GM12801 (cell line): ENCODE data around the gene ZNF554.

Source experiments
- TF ChIP-seq, protein P1 (sequence below): IDR thresholded peaks from one replicate; pipeline ENCODE4 v1.5.1; 2011; ENCODE audit warnings: control low read depth; ENCODE audit not compliant: insufficient read length; ENCODE audit errors: extremely low read depth

ZNF554 gene

DNA sequence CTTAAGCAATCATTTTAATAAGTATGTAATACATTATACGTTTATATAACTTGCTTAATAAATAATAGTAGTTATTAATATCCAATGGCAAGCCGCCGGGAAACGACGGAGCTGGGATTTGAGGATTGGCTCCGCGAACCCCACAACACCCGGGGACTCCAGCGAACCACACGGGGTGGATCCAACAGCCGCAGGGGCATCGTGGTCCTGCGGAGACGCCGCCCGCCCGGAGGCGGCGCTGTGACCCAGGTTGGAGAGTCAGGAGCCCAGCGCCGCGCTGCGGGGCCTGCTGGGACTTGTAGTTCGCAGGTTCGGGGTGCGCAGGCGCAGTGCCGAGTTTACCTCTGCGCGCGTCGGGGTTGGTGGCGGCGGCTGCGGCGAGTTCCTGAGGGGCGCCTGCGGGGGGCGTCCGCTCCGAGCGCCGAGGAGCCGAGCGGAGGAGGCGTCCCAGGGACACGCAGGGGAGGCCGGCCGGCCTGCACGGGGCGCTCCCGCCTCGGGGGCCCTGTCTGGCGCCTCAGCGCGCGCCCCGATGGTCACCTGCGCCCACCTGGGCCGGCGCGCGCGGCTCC lies at the start of gene ZNF554:
Gene ZNF554 (plus strand): TSS at position 329 of the 572 bp plus-strand sequence. CDS start 204 bp downstream, at position 533.
- TF ChIP-seq, protein P1, sequence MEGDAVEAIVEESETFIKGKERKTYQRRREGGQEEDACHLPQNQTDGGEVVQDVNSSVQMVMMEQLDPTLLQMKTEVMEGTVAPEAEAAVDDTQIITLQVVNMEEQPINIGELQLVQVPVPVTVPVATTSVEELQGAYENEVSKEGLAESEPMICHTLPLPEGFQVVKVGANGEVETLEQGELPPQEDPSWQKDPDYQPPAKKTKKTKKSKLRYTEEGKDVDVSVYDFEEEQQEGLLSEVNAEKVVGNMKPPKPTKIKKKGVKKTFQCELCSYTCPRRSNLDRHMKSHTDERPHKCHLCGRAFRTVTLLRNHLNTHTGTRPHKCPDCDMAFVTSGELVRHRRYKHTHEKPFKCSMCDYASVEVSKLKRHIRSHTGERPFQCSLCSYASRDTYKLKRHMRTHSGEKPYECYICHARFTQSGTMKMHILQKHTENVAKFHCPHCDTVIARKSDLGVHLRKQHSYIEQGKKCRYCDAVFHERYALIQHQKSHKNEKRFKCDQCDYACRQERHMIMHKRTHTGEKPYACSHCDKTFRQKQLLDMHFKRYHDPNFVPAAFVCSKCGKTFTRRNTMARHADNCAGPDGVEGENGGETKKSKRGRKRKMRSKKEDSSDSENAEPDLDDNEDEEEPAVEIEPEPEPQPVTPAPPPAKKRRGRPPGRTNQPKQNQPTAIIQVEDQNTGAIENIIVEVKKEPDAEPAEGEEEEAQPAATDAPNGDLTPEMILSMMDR = peak; percentile 13

DNA sequence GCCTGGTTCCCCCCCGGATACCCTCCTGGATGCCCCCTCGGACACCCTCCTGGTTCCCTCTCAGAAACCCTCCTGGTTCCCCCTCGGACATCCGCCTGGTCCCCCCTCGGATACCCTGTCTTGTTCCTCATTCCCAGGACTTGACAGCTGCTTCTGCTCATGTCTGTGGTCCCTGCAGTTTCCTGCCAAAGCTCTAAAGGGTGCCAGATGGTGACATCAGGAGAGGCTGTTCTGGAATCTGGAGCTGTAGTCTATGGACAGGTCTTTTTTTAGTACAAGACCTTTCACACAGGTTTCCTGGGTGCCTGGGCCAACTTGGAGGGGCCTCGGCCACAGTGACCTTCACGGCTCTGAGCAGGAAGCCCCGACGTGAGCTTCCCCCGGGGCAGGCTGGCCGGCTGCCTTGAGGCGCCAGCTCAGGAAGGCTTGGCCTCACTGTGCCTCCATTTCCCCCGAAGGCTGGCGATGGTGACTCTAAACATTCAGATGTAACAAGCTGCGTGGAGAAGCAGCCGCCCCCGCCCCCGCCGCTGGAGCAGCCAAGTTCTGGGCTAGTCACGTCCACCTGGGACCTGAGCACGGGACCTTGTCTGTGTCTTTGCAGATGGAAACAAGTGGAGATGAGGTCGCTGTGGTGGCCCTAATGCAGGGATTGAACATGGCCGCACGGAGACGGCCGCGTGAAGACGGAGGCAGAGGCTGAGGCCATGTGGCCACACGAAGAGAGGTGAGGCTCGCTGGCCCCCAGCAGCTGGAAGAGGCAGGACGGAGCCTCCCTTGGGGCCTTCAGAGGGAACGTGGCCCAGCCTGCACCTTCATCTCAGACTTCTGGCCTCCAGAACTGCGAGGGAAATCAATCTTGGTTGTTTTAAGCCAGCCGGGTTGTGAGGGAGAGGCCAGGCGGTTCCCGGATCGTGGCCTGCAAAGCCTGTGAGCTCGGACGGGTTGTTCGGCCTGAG lies 49.3 kb upstream of the ZNF554 start:
- TF ChIP-seq, protein P1 = no peak

DNA sequence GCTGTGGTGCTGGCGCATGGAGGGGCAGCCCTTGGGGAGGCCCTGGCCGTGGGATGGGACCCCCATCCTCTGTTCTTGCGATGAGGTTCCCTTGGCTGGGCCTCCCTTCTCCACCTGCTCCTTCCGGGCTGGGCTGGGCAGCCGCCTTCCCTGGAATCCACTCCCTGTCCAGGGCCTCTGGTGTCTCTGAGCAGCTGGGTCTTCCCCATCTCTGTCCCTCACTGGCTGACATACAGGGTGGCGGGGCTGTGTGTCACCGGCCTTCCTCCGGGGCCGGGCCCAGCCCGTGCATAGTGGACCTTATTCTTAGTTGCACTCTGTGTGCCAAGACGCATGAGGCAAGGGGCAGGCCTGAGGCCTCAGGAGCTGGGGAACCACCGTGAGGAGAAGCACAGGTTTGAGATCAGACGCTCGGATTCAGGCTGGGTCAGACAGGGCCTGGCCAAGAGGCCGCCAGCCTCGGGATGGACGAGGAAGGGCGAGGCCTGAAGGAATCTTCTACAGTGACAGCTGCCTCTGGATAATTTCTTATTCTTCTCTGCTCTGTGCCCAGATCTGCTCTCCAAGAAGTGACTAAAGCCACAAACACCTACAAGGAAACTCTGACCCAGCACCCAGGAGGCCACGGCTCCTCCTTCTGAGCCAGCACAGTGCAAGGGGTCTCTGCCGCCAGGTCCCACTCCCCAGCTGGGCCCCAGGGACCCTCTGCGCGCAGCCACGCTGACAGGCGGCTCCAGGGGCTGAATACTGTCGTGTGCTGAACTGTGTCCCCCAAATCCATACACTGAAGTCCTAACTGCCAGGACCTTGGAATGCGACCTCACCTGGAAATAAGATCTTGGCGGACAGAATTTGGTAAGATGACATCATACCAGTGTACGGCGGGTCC lies 47.6 kb upstream of the ZNF554 start:
- TF ChIP-seq, protein P1 = no peak

DNA sequence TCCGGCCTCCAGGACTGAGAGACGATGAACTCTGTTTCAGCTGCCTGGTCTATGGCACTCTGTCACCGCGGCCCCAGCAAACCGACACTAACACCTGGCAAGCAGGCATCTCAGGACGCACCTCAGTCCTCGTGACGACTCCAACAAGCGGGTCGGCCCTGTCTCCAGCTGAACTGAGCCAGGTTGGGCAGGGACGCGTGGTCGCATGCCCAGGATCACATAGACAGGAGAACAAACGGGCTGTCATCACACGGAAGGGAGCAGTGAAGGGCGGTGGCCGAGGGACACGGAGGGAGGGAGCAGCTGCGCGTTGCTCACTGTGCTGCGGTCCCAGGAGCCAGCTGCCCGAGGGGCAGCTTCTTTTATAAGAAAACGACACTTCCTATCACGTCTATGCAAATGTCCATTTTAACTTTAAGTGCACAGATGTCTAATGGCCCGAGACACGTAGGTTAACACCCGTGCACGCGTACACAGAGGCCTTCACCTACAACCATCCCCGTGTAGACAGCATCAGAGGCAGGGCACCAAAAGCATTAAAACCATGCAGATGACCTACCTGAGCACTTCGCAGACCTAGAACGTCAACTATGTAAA lies 45.5 kb upstream of the ZNF554 start:
- TF ChIP-seq, protein P1 = no peak

DNA sequence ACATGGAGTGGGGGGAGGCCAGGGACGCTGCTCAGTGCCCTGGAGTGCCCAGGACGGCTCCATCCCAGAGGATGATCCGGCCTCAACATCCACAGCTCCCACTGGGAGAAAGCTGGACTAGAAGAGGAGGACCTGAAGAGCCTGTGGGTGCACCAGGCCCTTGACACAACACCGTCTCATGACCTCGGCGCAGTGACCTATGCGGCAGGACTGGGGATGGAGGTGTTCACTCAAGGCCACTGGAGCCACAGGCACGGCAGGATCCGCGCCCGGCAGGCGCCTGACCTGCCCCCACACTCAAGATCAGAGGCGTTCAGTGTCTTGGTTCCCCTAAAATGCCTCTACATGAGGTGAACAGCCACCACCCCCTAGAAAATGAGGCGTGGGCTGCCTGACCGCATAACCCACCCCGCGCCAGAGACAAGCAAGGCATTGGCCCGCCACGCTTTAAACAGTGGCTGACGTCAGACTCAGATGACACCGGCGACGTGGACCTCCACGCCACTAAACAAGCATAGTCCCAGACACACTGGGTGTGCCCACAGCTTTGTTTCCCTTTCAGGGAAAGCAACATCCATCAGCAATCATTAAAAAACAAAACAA lies 44.6 kb upstream of the ZNF554 start:
- TF ChIP-seq, protein P1 = no peak

DNA sequence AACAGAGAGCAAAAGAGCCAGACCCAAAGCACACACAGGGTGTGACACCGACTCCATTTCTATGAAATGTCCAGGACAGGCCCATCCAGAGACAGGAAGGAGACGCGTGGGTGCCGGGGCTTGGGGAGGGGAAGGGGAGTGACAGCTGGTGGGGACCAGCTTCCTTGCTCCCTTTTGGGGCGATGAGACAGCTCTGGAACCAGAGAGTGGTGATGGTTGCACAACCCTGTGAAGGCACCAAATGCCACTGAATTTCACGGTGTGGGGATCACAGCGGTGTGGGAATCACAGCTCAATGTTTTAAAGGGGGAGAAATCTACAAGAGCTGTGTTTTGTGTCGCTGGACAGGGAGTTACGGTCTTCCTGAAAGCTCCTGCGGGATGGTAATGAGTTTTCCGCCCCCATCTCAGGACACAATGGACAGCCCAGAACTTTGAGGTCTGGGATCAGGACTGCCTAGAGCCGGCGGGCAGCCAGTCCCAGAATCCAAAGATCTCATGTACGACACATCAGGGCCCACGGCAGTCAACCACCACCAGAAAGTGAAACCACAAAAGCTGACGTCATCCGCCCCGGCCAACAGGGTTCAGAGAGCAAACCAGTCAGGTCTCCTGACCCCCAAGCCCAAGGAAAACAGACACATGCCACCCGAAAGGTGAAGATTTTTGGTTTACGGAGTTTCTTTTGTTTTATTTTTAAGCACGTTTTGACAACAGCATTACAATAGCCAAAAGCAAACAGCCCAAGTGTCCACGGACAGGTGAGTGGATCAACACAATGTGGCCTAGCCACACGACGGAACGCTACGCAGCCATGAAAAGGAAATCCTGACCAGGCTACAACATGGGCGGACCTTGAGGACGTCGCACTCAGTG lies 43.9 kb upstream of the ZNF554 start:
- TF ChIP-seq, protein P1 = no peak
